GDM1 (cell line): ENCODE measurements around the gene TUBB1.
"Not testable (repeated sequence)": the region's sequence is repeated elsewhere in the genome, so short reads cannot be mapped to it uniquely, and the experiment has no call there.

ENCODE experiments used
- DNase-seq: peaks from one replicate; lab custom pipeline; 2025; lab: John Stamatoyannopoulos, UW

TUBB1 gene

DNA sequence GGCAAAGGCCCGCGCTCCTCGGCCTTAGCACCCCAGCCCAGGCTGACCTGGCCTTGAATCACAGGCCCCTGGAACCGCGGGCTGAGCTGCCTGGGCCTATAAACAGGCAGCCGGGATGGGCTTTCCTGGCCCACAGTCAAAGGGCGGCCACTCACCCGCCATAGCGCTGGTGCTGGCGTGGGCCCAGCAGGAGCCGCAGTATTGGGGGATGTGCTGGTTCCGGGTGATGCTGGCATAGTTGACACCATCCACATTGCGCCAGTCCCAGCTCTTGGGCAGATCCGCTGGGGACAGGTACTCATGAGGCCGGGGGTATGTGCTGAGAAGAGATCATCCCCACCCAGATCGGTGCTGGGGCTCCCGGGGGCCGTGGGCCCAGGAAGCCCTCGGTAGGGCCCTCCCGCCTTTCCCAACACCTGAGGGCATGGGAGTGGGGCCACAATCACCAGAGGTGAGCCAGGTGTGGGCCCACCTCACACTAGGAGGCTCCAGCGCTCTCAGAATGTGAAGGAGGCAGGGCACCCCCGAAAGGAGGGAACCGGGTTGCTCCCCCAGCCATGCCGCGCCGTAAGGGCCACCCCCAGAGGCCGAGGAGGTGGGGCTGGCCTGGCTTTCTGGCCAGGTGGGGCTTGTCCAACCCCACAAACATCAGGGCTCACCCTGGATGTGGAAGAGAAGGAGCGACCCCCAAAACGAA, 12.9 kb upstream of the TUBB1 start:
- DNase-seq: no peak

DNA sequence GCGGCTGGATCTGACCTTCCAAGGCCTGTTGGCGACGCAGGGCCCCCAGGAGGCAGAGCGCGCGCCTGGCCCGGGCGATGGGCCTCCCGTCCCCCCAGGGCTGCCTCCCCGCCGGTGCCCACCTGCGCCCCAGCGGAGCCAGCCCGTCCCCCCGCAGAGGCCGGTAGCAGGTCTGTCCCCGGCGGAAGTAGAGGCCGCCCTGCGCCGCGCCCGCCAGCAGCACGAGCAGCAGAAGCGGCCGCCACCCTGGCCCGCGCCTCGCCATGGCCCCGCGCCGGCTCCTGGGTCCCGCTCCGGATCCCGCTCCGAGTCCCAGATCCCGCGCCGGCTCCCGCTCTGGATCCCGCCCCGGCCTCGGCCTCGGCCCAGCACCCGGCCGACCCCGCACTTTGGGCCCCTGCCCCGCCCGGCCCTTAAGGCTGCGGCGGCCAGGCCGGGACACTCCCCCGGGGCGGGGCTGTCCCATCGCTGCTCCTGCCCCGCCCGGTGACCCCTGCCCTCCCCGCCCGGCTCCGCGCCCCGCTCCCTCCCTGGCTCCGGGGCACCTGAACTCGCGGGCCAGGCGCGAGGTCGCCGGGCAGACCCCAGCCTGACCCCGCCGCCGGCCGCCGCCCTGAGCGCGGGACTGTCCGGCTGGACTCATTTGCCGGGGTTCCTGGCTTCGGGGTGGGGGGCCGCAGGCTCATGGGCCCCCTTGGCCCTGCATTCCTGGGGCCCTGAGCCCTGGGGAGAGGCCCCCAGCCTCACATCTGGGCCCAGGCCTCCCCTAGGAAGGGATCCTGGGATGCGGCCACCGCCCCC, 12.2 kb upstream of the TUBB1 start, which contains the start of gene CTSZ:
Gene CTSZ, minus strand, starts transcription at position 391 of the 801 bp plus-strand sequence. Its CDS starts 126 bp downstream, at position 265.
- peak; percentile 26 for DNase-seq

DNA sequence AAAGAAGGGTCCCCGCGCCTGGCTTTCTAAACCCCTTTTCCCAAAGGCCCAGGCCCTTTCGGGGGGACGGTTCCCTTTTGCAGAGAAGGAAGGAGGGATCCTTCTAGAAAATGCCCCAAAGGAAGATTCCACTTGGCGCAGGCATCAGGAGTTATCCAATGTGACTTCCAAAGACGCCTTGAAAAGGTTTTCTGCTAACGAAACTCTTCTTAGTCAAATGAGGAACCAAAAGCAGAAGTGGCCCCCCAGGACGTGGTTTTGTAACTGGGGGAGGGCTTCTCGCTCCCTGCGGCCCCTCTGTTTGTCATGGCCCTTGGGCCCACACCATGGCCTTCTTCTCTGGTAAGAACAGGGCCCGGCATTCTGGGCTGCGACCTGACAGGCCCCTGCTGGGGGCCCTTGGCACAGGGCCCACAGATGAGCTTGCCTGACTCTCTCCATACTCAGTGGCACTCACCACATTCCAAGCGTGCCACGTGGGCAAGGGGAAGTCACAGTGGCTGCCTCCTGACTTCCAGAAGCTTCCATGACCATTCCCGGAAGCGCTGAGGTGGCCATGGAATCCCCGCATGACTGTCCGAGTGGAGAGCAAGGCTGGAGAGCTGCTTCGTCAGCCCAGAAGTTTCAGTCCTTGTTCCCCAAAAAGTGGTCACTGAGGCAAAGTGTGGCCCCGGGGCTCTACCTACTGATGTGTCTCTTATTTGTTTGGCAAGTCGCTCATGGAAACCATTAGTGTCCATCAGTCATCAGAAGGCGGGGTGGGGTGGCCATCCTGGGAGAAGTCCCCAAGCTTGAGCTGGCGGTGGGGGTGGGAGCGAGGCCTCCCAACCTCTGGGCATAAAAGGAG, 11.3 kb upstream of the TUBB1 start:
- DNase-seq: peak; percentile 72

DNA sequence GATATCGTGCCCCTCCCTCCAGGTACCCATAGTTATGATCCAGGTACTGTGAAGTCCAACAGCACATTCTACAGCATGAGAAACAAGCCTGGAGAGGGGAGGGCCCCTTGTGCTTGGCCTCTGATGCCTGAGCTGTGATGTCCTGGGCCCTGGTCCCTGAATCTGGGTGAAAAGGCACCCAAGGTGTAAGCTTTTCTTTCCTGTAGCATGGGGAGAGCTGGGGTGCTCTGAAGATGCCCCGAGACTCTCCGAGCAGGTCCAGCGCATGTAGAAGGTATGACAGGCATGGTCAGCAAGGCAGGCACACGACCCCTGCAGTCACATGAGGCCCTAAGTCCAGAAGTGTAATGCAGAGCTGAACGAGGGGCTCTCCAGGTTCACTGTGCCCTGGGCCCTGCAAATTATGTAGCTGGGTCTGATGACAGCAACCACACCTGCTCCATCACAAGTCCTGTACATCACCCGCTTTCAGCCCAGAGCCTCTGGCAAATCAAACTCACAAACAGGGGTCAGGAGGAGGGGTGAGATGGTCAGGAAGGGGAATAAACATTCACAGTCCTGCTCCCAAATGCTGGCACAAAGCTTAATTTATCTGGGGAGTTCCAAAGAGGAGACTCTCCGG, 10.4 kb upstream of the TUBB1 start:
- no peak for DNase-seq

DNA sequence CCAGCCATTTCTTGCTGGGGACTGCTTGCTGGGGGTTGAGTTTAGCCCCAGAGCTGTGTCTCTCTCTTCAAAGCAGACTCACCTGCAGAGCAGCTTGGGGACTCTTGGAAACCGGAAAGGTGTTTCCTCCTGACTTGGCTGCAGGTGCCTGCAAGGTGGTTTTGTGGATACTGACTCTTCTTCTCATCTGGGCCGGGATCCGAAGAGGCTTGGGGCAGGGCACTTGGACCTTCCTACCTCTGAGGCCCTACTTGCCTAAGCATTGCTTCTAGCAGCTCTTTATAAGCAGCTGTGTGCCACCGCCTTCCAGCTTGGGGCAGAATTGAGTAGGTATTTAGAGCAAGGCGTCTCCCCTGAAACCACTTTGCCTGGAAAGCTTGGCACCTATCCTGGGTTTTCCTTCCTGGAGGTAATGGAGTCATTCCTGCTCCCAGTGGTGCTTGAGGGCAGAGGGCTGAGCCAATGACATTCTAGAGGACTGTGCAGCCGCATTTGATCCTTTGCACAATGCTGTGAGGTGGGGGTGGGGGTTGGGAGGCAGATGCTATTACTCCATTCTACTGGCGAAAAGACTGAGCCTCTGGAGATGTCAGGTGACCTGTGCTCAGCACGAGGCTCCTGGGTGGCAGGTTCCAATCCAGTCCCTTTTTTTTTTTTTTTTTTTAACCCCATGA, 8.8 kb upstream of the TUBB1 start:
- no peak for DNase-seq

DNA sequence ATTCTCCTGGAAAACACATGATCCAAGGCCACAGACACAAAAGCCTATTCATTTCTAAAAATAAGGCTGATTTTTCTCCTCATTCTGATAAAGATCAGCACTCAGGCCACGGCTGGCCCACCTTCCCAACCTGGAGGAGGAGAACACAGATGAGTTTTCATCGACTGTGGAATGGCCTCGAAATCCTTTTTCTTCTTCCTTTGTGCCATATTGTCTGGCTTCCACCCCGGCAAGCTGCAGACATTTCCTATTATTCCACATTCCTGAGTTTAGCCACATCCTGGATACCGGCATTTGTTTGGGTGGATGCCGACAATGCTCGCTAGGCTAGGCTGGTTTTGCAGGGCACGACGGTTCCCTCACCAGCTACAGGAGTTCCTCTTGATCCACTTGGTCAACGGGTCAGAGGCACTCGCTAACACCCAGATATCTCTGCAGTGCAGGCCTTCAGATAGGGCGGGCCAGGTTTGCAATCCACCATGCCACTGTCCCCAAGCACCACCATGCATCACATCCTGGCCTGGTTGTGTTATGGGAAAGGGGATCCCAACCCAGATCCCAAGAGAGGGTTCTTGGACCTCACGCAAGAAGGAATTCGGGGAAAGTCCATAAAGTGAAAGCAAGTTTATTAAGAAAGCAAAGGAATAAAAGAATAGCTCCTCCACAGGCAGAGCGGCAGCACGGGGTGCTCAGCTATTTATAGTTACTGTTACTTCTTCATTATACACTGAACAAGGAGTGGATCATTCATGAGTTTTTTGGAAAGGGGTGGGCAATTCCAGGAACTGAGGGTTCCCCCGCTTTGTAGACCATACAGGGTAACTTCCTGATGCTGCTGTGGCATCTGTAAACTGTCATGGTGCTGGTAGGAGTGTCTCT, 8.0 kb upstream of the TUBB1 start:
- DNase-seq: no peak

DNA sequence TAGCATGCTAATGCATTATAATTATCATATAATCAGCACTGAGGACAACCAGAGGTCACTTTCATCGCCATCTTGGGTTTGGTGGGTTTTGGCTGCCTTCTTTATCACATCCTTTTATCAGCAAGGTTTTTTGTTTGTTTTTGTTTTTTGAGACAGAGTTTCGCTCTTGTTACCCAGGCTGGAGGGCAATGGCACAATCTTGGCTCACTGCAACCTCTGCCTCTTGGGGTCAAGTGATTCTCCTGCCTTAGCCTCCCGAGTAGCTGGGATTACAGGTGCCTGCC, 7.4 kb upstream of the TUBB1 start:
- DNase-seq: not testable (repeated sequence)

DNA sequence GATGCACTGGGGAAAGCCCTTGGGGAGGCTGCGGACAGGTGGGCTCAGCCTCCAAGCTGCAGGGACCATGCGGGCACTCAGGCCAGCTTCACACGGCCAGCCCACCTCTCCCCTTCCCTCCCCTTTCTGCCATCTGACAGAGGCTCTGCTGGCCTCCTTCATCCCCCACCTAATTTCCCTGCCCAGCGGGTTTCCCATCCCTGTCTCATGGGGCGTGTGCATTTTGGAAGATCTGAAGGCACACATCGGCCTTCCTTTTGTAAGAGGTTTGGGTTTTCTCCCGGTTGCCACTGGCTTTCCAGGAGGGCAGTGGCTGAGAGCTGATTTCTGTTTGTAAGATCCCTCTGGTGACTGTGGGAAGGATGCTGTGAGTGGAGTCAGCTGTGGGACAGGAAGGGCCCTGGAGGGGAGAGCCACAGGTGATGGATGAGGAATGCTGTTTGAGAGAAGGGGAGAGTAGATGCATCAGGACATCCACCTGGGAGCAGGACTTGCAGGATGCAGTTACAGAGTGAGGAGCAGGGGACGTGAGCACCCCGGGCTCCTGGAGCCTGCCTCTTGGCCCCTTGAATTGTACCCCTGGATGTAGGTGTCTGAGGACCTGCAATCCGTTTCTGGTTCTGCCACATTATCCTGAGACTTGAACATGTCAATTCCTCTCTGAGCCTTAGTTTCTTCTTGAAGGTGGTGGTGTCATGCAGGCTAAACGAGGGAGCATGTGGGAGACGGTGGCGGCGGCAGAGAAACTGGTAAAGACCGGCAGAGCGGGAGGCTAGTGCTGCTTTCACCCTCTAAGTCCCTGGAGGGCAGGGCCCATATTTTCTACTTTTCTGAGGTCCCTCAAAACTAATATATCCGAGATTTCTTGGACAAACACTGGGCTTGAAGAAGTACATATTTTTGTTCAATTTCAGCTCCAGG, 5.9 kb upstream of the TUBB1 start:
- DNase-seq: no peak

DNA sequence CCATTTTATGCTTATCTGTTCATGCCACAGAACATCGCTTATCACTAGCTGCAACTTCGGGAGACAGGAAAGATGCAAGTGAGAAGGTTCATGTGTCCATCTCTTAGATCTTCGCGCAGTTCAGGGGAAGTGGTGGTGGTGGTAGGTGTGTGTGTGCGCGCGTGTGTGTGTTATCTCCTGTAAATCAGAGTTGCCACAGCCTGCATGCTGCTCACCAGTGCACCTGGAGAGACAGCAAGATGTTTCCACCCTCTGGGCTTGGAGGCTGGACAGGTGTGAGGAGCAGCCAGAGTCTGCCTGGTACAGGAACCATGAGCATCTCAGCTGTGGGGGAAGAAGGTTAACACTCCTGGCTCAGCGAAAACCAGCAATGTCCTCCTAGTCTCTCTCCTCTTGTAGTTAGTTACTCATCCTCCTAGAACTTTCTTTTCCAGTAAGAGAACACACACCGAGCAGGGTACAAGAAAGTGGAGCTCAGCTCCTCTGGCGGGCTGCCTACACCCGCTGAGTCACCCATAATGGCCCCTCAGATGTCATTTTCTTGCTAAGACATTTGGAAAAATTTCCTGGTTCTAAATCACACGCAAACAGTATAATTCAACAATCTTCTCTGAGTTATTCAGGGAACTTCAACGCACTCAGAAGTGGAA, 5.1 kb upstream of the TUBB1 start:
- DNase-seq: no peak

DNA sequence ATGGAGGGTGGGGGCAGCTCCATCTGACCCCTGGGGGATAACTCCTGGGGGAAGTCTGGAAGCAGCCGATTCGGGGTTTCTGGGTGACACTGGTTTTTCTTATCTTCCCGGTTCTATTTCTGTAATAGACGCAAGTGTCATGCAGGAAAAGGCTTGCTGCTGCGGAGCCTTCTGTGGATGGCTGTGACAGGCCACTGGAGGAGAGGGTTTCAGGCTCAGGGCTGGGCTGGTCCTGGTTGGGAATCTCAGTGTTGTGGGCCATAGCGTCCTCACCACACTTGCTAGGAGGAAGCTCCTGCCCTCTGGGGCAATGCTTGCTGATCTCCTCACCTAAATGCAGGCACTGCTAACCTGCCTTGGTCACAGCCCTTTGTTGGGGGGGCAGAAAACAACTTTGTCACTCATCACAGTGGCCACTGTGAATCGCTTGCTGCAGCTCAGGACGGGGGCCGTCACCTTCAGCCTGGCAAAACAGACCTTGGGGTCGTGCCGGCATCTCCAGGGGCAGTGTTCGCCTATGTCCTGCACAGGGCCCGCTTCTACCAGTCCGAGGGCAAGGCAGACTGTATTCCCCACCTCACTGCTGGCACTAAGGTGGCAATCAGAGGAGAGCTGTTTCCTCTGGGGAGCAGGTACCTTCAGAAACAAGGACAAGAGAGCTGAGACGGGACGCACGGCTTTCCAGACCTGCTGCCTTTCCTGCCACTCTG, 4.4 kb upstream of the TUBB1 start:
- DNase-seq: no peak

DNA sequence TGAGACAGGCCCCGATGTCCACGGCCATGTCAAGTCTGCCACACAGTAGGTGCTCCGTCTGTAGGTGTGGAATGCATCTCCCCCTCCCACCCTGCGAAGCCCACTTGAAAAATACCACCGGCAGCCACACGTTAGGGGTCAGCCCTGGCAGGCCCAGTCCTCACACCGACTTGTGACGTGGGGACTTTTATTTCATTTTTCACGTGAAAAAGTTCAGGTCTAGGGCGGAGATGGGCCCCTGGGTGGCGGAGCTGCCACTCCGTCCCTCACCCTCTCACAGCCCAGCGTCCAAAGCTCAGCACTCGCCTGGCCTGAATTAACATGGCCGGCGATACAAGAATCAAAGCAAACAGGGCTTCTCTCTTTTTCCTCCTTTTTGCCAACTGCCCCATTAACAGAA, 3.8 kb upstream of the TUBB1 start:
- DNase-seq: no peak

DNA sequence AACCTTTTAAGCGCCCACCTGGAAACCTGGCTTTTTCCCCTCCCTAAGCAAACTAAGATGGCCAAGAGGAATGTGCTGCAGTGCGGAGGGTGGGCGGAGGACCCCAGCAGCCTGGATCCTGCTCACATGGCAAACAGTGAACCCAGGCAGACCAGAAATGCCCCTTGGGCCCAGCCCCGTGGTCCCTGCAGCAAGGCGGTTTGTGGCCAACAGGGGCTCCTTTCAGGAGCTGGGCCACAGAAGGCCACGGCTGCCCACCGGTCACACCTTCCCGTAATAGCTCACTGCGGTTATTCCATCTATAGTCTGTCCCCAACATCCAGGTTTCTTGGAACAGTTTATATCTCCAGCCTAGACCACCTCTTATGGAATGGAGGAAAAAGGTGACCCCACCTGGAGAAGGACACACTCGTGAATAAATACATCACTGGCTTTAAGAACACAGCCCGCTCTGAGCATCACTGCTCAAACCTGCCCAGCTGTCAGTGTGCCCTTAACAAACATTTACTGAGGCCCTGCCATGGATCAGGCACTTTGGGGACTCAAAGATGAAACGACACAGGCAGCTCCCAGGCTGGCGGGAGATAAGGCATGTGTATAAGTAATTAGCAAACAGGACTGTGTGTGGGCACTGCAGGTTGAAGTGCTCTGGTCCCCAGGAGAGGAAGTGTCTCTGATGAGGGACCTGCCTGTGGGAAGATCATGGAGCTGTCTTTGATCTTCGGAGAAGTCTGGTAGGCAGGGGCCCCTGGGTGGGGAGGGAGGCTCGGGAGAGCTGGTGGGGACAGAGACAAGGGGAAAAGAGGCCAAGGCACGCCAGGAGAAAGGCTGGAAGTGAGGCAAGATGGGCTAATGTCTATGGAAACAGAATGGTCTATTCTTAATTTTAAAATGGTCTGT, 3.2 kb upstream of the TUBB1 start:
- no peak for DNase-seq

DNA sequence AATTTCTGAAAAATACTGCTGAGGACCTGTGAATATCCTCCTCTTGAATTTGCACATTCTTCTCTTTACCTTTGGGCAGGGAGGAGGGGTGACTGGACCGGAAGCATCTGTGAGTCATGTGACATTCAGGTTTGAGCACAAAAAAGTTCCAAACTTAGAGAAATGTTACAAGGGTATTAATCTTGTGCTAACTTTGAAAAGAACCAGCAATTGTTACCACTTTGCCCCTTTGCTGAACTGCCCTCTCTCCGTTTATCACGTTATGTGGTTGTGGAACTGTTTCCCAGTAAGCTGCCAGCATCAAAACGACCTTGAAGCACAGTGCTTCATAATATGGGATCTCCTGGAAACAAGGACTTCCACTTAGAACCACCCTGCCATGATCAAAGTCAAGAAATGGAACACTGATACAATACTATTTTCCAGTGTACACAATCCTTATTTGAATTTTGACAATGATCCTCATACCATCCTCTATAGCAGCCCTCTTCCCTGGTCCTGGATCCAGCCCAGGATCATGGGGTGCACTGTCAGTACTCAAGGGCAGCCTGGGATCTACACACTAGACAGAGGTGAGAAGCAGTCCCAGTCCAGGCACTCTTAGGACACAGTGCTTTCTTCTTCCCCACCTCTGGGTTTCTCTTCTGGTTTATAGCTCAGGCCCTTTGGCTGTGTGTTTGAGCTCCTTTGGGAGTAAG, 2.3 kb upstream of the TUBB1 start:
- DNase-seq: no peak

DNA sequence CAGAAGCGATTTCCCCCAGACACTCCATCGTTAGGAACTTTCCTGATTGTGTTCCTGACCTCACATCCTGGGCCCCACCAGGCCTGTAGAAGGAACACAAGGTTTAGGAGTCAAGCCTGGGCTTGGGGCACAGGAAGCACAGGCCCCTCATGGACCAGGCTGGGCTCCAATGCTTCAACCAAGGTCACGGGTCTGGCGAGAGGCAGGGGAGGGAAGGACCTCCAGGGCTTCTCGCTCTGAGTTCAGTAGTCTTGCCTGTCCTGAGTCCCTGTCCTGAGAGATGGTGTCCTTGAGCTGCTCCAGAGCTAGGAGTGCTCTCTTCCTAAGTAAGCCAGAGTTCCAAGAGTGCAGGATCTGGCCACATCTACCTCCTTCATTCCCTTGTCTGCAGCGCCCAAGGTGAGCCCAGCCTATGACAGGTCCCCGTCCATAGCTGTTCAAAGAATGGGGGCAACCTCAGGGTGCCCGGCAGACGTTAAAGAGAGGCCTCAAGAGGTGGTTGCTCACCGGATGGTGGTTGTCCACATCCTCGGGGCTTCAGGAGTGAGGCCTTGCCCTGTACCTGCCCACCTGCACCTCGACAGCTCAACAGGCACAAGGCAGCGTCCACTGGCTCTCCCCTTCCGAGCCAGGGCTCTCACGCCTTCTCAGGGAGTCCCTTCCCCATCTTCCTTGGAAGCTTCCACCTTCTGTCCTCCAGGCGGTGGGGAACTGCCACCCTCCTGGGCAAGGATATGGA, 1.6 kb upstream of the TUBB1 start:
- DNase-seq: no peak

DNA sequence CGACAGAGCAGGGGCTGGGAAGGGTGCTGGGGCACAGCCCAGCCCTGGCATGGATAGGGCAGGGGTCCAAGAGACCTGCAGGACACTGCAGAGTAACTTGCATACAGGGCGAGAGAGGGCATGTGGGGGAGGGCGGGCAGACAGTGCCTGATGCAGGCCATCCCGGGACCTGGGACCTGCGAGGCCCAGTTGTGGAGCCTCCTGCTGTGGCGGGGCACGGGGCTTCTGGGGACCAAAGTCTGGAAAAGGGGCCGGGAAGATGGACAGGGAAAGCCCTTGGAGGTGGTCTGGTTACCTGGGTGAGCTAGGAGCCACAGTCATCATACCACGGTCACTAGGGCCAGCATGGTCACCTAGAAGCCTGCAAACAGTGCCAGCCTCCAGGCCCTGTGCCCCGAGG, 412 bp upstream of the TUBB1 start:
- DNase-seq: no peak

DNA sequence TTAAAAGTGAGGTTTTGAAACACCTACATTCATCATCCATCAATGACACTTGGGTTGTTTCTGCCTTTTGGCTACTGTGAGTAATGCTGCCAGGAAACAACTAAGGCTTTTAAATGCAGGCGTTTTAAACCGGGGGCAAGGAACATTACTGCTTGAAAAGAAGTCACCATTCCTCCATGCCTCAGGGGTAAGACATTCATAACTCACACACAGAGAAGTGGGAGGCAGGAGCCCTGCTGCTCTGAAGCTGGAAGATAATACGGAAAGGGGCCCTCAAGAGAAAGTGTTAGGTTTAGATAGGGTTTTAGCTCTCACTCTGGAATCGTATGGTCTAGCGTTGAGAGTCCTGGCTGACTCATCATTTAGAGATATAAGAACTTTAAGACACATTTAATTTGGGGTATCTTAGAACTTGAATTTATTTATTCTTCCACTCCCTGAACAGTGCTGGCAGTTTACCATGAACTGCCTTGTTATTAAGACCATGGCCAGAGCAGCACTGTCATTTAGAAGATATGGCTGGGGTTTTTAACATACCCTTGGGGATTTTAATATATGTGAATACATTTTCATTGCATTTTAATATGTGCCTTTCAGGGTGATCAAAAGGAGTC, 1.8 kb downstream of the TUBB1 start:
- DNase-seq: no peak
